ENCODE results near the gene UNC5A. TPM values are rescaled to one million over a fixed set of nuclear protein-coding genes. Genes with fewer than 3 reads are reported as not detected.

UNC5A gene
- total and polyA plus RNA-seq, 2 of the 8 experiments (the other 6 are each of a cell fraction or from before 2014, with no cell fraction given), result 4.0 to 7.6 TPM

DNA sequence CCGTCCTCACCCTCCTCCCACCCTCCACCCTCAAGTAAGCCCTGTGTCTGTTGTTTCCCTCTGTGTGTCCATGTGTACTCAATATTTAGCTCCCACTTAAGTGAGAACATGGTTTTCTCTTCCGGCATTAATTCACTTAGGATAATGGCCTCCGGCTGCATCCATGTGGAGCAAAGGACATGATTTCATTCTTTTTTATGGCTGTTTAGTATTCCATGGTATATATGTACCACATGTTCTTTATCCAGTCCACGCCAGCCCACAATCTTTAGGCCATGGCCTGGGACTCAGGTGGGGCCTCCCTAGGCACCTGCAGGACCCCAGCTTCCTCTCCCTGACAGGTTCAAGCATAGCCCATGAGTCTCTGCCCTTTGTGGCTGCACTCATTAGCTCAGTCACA lies 22.9 kb downstream of the UNC5A start:
- Histone ChIP-seq H3K4me2 (ENCODE audit: insufficient read depth in 1 of 2, low read depth in 2 of 2, low read length in 2 of 2) (no peak overlapping the region), H3K4me1 (replicated peaks in 1 of 4; ENCODE audit: control insufficient read depth in 3 of 4, insufficient read depth in 4 of 4, low read length in 3 of 4) (peaks cover 0 to 2% (median 0%) of the 10 kb centered on the region in 4 experiments; a peak in 2 of 7 replicates), H2BK15ac (ENCODE audit: low read length) (no peak overlapping the region), H4K5ac (ENCODE audit: insufficient read length, low read depth, low read length) (no peak overlapping the region), H3K18ac (ENCODE audit: extremely low read depth, low read length) (no peak overlapping the region), H3K27me3 (replicated peaks in 1 of 4; ENCODE audit: control insufficient read depth in 3 of 4, extremely low read depth in 1 of 4, insufficient read depth in 3 of 4, low read length in 3 of 4) (peaks cover 0 to 4% (median 2%) of the 10 kb centered on the region in 4 experiments; a peak in 4 of 7 replicates), H3K36me3 (ENCODE audit: control insufficient read depth in 2 of 4, insufficient read depth in 4 of 4, low read length in 3 of 4) (no peaks in the 10 kb centered on the region), H3K23ac (ENCODE audit: insufficient read length) (no peak overlapping the region), H4K20me1 (replicated peaks in 1 of 2; ENCODE audit: control insufficient read depth in 1 of 2, insufficient read depth in 2 of 2, low read length in 2 of 2) (peaks cover 6 to 27% of the 10 kb centered on the region in 2 experiments), H3K79me1 (ENCODE audit: low read depth, low read length) (peaks cover 2% of the 10 kb centered on the region), H3K9me3 (ENCODE audit: insufficient read depth in 2 of 2, low read depth in 1 of 2, low read length in 1 of 2) (no peaks in the 10 kb centered on the region), H3K79me2 (ENCODE audit: control insufficient read depth in 1 of 2, insufficient read depth in 2 of 2, low read length in 2 of 2) (no peaks in the 10 kb centered on the region), H4K91ac (replicated peaks; ENCODE audit: insufficient read length, low read length) (no peak overlapping the region), H3K9ac (replicated peaks in 1 of 4; ENCODE audit: extremely low read depth in 1 of 4, low read depth in 3 of 4, low read length in 3 of 4) (no peak overlapping the region), H2BK20ac (ENCODE audit: low read length) (no peak overlapping the region), H2BK12ac (ENCODE audit: low read depth, low read length) (no peak overlapping the region), H4K8ac (ENCODE audit: extremely low read depth, insufficient read depth, low read length) (no peak overlapping the region), H3K27ac (ENCODE audit: low read depth, low read length) (no peak overlapping the region), H3K4me3 (ENCODE audit: extremely low read depth in 1 of 4, insufficient read depth in 2 of 4, low read depth in 3 of 4, low read length in 4 of 4) (no peak overlapping the region), H2BK120ac (replicated peaks; ENCODE audit: low read depth, low read length) (no peak overlapping the region), H2AK5ac (ENCODE audit: low read depth, low read length) (no peak overlapping the region), H2AFZ (ENCODE audit: low read length) (no peak overlapping the region), H3K23me2 (ENCODE audit: low read depth, low read length) (peaks cover 9% of the 10 kb centered on the region; the same call in 1 of the 2 replicates), H3K4ac (replicated peaks; ENCODE audit: insufficient read length, low read depth, low read length) (no peak overlapping the region), H2BK5ac (ENCODE audit: low read depth, low read length) (no peak overlapping the region), H3K14ac (ENCODE audit: insufficient read length) (no peak overlapping the region), H3K56ac (replicated peaks; ENCODE audit: insufficient read length, low read depth, low read length) (no peak overlapping the region)
- no peak for DNase-seq (ENCODE audit: low read depth in 1 of 2, low spot score in 2 of 2)
- ChIA-PET CTCF (ENCODE audit: partially characterized antibody) (interaction anchor here (0.6 to 1.9 kb wide), 11 partner anchors 8 to 404 kb away, joined by 3 to 6 read pairs (median 3); no protein-coding TSS in a partner anchor), POLR2A (ENCODE audit: partially characterized antibody) (interaction anchor here (2.2 kb wide), 1 partner anchor 13 kb away, joined by 10 read pairs; no protein-coding TSS in a partner anchor)
- WGBS, 2 experiments (ENCODE audit: extremely low coverage in 1 of 2, insufficient coverage in 1 of 2, insufficient read length in 1 of 2, insufficient replicate concordance in 2 of 2, low coverage in 1 of 2, low lambda C conversion rate in 2 of 2, missing lambda C conversion rate in 1 of 2), result 94% methylated on average over 4 of the region's 4 CpGs; no CpG with 5 or more reads in 1 of the 2 experiments
- FAIRE-seq, result no peak
- TF ChIP-seq TEAD4 (IDR thresholded peaks at IDR 0.05; ENCODE audit: low read depth, low read length) (no peak), YY1 (IDR thresholded peaks at IDR 0.05; ENCODE audit: low read depth, low read length) (no peak), KDM5A (IDR thresholded peaks at IDR 0.05; ENCODE audit: low read length) (no peak), TAF1 (IDR thresholded peaks at IDR 0.05; ENCODE audit: low read depth, low read length) (no peak), POLR2A (IDR thresholded peaks at IDR 0.05; ENCODE audit: control extremely low read depth in 1 of 2, low read depth in 2 of 2, low read length in 2 of 2) (no peak), TBP (IDR thresholded peaks at IDR 0.05; ENCODE audit: low read depth, low read length) (no peak), RFX5 (IDR thresholded peaks at IDR 0.05; ENCODE audit: borderline replicate concordance, low read depth, low read length) (no peak), RXRA (IDR thresholded peaks at IDR 0.05; ENCODE audit: insufficient read depth, low read depth, low read length) (no peak)
- TF ChIP-seq, protein P1, sequence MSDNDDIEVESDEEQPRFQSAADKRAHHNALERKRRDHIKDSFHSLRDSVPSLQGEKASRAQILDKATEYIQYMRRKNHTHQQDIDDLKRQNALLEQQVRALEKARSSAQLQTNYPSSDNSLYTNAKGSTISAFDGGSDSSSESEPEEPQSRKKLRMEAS (IDR thresholded peaks at IDR 0.05), result no peak
- TF ChIP-seq, protein P2, sequence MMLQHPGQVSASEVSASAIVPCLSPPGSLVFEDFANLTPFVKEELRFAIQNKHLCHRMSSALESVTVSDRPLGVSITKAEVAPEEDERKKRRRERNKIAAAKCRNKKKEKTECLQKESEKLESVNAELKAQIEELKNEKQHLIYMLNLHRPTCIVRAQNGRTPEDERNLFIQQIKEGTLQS (IDR thresholded peaks at IDR 0.05; ENCODE audit: insufficient read depth, low read depth, low read length), result no peak
- TF ChIP-seq, protein P3, sequence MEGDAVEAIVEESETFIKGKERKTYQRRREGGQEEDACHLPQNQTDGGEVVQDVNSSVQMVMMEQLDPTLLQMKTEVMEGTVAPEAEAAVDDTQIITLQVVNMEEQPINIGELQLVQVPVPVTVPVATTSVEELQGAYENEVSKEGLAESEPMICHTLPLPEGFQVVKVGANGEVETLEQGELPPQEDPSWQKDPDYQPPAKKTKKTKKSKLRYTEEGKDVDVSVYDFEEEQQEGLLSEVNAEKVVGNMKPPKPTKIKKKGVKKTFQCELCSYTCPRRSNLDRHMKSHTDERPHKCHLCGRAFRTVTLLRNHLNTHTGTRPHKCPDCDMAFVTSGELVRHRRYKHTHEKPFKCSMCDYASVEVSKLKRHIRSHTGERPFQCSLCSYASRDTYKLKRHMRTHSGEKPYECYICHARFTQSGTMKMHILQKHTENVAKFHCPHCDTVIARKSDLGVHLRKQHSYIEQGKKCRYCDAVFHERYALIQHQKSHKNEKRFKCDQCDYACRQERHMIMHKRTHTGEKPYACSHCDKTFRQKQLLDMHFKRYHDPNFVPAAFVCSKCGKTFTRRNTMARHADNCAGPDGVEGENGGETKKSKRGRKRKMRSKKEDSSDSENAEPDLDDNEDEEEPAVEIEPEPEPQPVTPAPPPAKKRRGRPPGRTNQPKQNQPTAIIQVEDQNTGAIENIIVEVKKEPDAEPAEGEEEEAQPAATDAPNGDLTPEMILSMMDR (IDR thresholded peaks at IDR 0.05; ENCODE audit: control extremely low read depth in 1 of 3, insufficient read depth in 1 of 3, low read depth in 1 of 3, low read length in 3 of 3), result no peak

Measured in H1 (cell line).